AG04449 (cell line): Measurements from ENCODE around the gene AKAP6.
A peak's percentile ranks its signal among the peaks of the same experiment; 100 is the strongest.

Experiments used
- CTCF ChIA-PET: fragments of 350-600 bp; formaldehyde crosslinking; extraction: SDS; loops from one replicate; lab custom pipeline; 2021; ENCODE audit warnings: antibody characterized with exemption; lab: Yijun Ruan, JAX
- POLR2A ChIA-PET: fragments of 400-600, 350-600 bp; formaldehyde crosslinking; extraction: SDS; loops from one replicate; lab custom pipeline; 2020; ENCODE audit warnings: antibody characterized with exemption, inconsistent platforms; lab: Yijun Ruan, JAX
- DNase-seq: peaks from one replicate; pipeline ENCODE4 v3.0.0-alpha.2; 2010; ENCODE audit warnings: low read depth, low spot score
- H3K4me3 ChIP-seq: 2 replicates; pipeline ENCODE4 v1.5.1; 2011; ENCODE audit warnings: low read depth, mild to moderate bottlenecking, control low read depth, low read length
- CTCF ChIP-seq: IDR thresholded peaks from one replicate; pipeline ENCODE4 v1.5.1; 2011; ENCODE audit warnings: mild to moderate bottlenecking, moderate library complexity, low read length, control low read depth, inconsistent platforms; ENCODE audit not compliant: insufficient read depth; ENCODE audit errors: missing control alignments

AKAP6 gene

GRCh38 chr14:32552766-32553165 lies 223.7 kb downstream of the AKAP6 start:
- DNase-seq = no peak
- no peak overlapping the region for H3K4me3 ChIP-seq
- CTCF ChIA-PET = interaction anchor here (0.6 to 1.8 kb wide), 2 partner anchors 8 to 519 kb away, joined by 3 to 5 read pairs; no protein-coding TSS in a partner anchor
- POLR2A ChIA-PET = no interaction called here
- no peak for TF ChIP-seq CTCF

- TF ChIP-seq CTCF = no peak
- POLR2A ChIA-PET = no interaction called here
- no peak for DNase-seq
Observed at GRCh38 chr14:32559048-32559447, 229.9 kb downstream of the AKAP6 start.

GRCh38 chr14:32559590-32559989 lies 230.5 kb downstream of the AKAP6 start:
- TF ChIP-seq CTCF = no peak
- CTCF ChIA-PET = interaction anchor here (0.6 to 3.7 kb wide), 25 partner anchors 8 to 633 kb away, joined by 3 to 42 read pairs (median 4); no protein-coding TSS in a partner anchor
- POLR2A ChIA-PET = no interaction called here
- no peak overlapping the region for H3K4me3 ChIP-seq
- no peak for DNase-seq

More at GRCh38 chr14:32559048-32559447, 229.9 kb downstream of the AKAP6 start:
- CTCF ChIA-PET = interaction anchor here (0.6 to 3.7 kb wide), 12 partner anchors 9 to 1109 kb away, joined by 3 to 42 read pairs (median 9); no protein-coding TSS in a partner anchor
- H3K4me3 ChIP-seq = no peak overlapping the region

- TF ChIP-seq CTCF = peak; percentile 74
- DNase-seq = peak; percentile 64
- CTCF ChIA-PET = interaction anchor here (0.8 to 3.7 kb wide), 22 partner anchors 8 to 634 kb away, joined by 3 to 42 read pairs (median 5); no protein-coding TSS in a partner anchor
- no peak overlapping the region for H3K4me3 ChIP-seq
- POLR2A ChIA-PET = no interaction called here
Observed at GRCh38 chr14:32560209-32560857, 231.2 kb downstream of the AKAP6 start.

GRCh38 chr14:32561520-32561919 lies 232.4 kb downstream of the AKAP6 start:
- CTCF ChIA-PET = interaction anchor here (1.7 to 3.7 kb wide), 7 partner anchors 12 to 488 kb away, joined by 6 to 42 read pairs (median 26); no protein-coding TSS in a partner anchor
- no peak for TF ChIP-seq CTCF
- H3K4me3 ChIP-seq = no peak overlapping the region
- peak; percentile 75 for DNase-seq
- POLR2A ChIA-PET = no interaction called here

GRCh38 chr14:32564596-32564995 lies 235.5 kb downstream of the AKAP6 start:
- ChIA-PET POLR2A (no interaction called here), CTCF (interaction anchor here (1.0 to 4.6 kb wide), 6 partner anchors 10 to 491 kb away, joined by 3 to 29 read pairs (median 4); no protein-coding TSS in a partner anchor)
- DNase-seq = no peak
- TF ChIP-seq CTCF = no peak
- H3K4me3 ChIP-seq = no peak overlapping the region
